H1 (cell line): ENCODE data around the gene MED29. TPM values are rescaled to one million over a fixed set of nuclear protein-coding genes. Genes with fewer than 3 reads are reported as not detected.

Source experiments
- CTCF ChIA-PET: fragments of 300-600 bp; sonication (Branson Sonifier 250); formaldehyde crosslinking; loops from one replicate; lab custom pipeline; 2021; ENCODE audit not compliant: partially characterized antibody; lab: Charles Lee
- POLR2A ChIA-PET: fragments of 300-600 bp; sonication (Branson Sonifier 250); formaldehyde crosslinking; loops from one replicate; lab custom pipeline; 2021; ENCODE audit warnings: inconsistent platforms; ENCODE audit not compliant: partially characterized antibody; lab: Charles Lee
- DNase-seq, 2 experiments: peaks; one replicate each; pipeline versions ENCODE4 v3.0.0 to v3.0.0-alpha.2; 2010 to 2022; ENCODE audit warnings: low spot score in 2 of 2, low read depth in 1 of 2, mixed read lengths in 1 of 2
- FAIRE-seq: peaks from 2 replicates; lab custom pipeline; 2011; peaks lifted over from hg19 to GRCh38; lab: Jason Lieb, UNC
- H2AFZ ChIP-seq: 2 replicates; pipeline ENCODE4 v1.8.1; 2012; ENCODE audit warnings: low read length, inconsistent platforms
- H2AK5ac ChIP-seq: 2 replicates; pipeline ENCODE4 v1.6.1; 2013; ENCODE audit warnings: low read depth, low read length
- H2BK120ac ChIP-seq: replicated peaks from 2 replicates; pipeline ENCODE3; 2013; ENCODE audit warnings: low read depth, low read length, inconsistent platforms
- H2BK12ac ChIP-seq: 2 replicates; pipeline ENCODE4 v1.6.1; 2013; ENCODE audit warnings: low read depth, low read length
- H2BK15ac ChIP-seq: 2 replicates; pipeline ENCODE4 v1.6.1; 2013; ENCODE audit warnings: low read length
- H2BK20ac ChIP-seq: 2 replicates; pipeline ENCODE4 v1.6.1; 2013; ENCODE audit warnings: low read length
- H2BK5ac ChIP-seq: 2 replicates; pipeline ENCODE4 v1.6.1; 2013; ENCODE audit warnings: low read depth, low read length
- H3K14ac ChIP-seq: 2 replicates; pipeline ENCODE4 v1.6.1; 2013; ENCODE audit warnings: inconsistent platforms; ENCODE audit not compliant: insufficient read length
- H3K18ac ChIP-seq: 2 replicates; pipeline ENCODE4 v1.6.1; 2013; ENCODE audit warnings: low read length; ENCODE audit errors: extremely low read depth
- H3K23ac ChIP-seq: 2 replicates; pipeline ENCODE4 v1.6.1; 2013; ENCODE audit warnings: inconsistent platforms; ENCODE audit not compliant: insufficient read length
- H3K23me2 ChIP-seq: 2 replicates; pipeline ENCODE4 v1.6.1; 2013; ENCODE audit warnings: low read depth, low read length
- H3K27ac ChIP-seq: 2 replicates; pipeline ENCODE4 v1.6.1; 2011; ENCODE audit warnings: low read depth, low read length, inconsistent platforms
- H3K27me3 ChIP-seq, 4 experiments: replicated peaks in 1 of 4; 1 replicate in 1 of 4; 2 replicates in 3 of 4; pipeline versions ENCODE4 v1.6.1 to v1.8.1; 2011 to 2013; ENCODE audit warnings: low read length in 3 of 4, mild to moderate bottlenecking in 3 of 4, inconsistent platforms in 2 of 4, mixed read lengths in 2 of 4, moderate library complexity in 1 of 4; ENCODE audit not compliant: control insufficient read depth in 3 of 4, insufficient read depth in 3 of 4; ENCODE audit errors: extremely low read depth in 1 of 4
- H3K36me3 ChIP-seq, 4 experiments: 2 replicates each; pipeline versions ENCODE4 v1.6.1 to v1.8.1; 2011 to 2013; ENCODE audit warnings: mild to moderate bottlenecking in 4 of 4, low read length in 3 of 4, moderate library complexity in 2 of 4, control low read depth in 1 of 4, inconsistent platforms in 1 of 4; ENCODE audit not compliant: insufficient read depth in 4 of 4, control insufficient read depth in 2 of 4
- H3K4ac ChIP-seq: replicated peaks from 2 replicates; pipeline ENCODE3; 2013; ENCODE audit warnings: low read length, low read depth, mixed read lengths, inconsistent platforms; ENCODE audit not compliant: insufficient read length
- H3K4me1 ChIP-seq, 4 experiments: replicated peaks in 1 of 4; 1 replicate in 1 of 4; 2 replicates in 3 of 4; pipeline versions ENCODE4 v1.6.1 to v1.8.1; 2011 to 2013; ENCODE audit warnings: low read length in 3 of 4, inconsistent platforms in 2 of 4, mixed read lengths in 1 of 4; ENCODE audit not compliant: insufficient read depth in 4 of 4, control insufficient read depth in 3 of 4
- H3K4me2 ChIP-seq, 2 experiments: 2 replicates each; pipeline versions ENCODE4 v1.6.1 to v1.8.1; 2011 to 2013; ENCODE audit warnings: low read depth in 2 of 2, low read length in 2 of 2, control low read depth in 1 of 2, inconsistent platforms in 1 of 2, mild to moderate bottlenecking in 1 of 2; ENCODE audit not compliant: insufficient read depth in 1 of 2
- H3K4me3 ChIP-seq, 4 experiments: fragments of 200-600, 300-600 bp in 1 of 4; sonication (generic), shearing (Covaris generic), sonication (Bioruptor Twin) in 1 of 4; 2 replicates each; pipeline versions ENCODE4 v1.5.1 to v1.8.1; 2011 to 2016; ENCODE audit warnings: low read length in 4 of 4, low read depth in 3 of 4, control low read depth in 2 of 4, inconsistent platforms in 2 of 4, mild to moderate bottlenecking in 2 of 4, mixed read lengths in 1 of 4, moderate library complexity in 1 of 4; ENCODE audit not compliant: insufficient read depth in 2 of 4; ENCODE audit errors: extremely low read depth in 1 of 4
- H3K56ac ChIP-seq: replicated peaks from 2 replicates; pipeline ENCODE3; 2013; ENCODE audit warnings: low read depth, mild to moderate bottlenecking, mixed read lengths, low read length, inconsistent platforms; ENCODE audit not compliant: insufficient read length
- H3K79me1 ChIP-seq: 2 replicates; pipeline ENCODE4 v1.6.1; 2013; ENCODE audit warnings: low read depth, low read length, control low read depth
- H3K79me2 ChIP-seq, 2 experiments: 2 replicates each; pipeline versions ENCODE4 v1.6.1 to v1.8.1; 2012 to 2013; ENCODE audit warnings: low read length in 2 of 2, mild to moderate bottlenecking in 2 of 2, inconsistent platforms in 1 of 2; ENCODE audit not compliant: insufficient read depth in 2 of 2, control insufficient read depth in 1 of 2
- H3K9ac ChIP-seq, 4 experiments: replicated peaks in 1 of 4; 1 replicate in 1 of 4; 2 replicates in 3 of 4; pipeline versions ENCODE4 v1.6.1 to v1.8.1; 2011 to 2013; ENCODE audit warnings: low read depth in 3 of 4, low read length in 3 of 4, control low read depth in 2 of 4, mild to moderate bottlenecking in 2 of 4, moderate library complexity in 2 of 4, inconsistent platforms in 1 of 4; ENCODE audit errors: extremely low read depth in 1 of 4
- H3K9me3 ChIP-seq, 2 experiments: 2 replicates each; pipeline versions ENCODE4 v1.6.1 to v1.8.1; 2012 to 2013; ENCODE audit warnings: mild to moderate bottlenecking in 2 of 2, moderate library complexity in 2 of 2, control low read depth in 1 of 2, inconsistent platforms in 1 of 2, low read depth in 1 of 2, low read length in 1 of 2, mixed read lengths in 1 of 2; ENCODE audit not compliant: insufficient read depth in 2 of 2
- H4K20me1 ChIP-seq, 2 experiments: replicated peaks in 1 of 2; 2 replicates each; pipeline versions ENCODE3 to v1.8.1; 2011 to 2013; ENCODE audit warnings: inconsistent platforms in 2 of 2, low read length in 2 of 2, mild to moderate bottlenecking in 1 of 2; ENCODE audit not compliant: insufficient read depth in 2 of 2, control insufficient read depth in 1 of 2
- H4K5ac ChIP-seq: 2 replicates; pipeline ENCODE4 v1.6.1; 2013; ENCODE audit warnings: low read length, low read depth, mixed read lengths, inconsistent platforms; ENCODE audit not compliant: insufficient read length
- H4K8ac ChIP-seq: 2 replicates; pipeline ENCODE4 v1.8.0; 2013; ENCODE audit warnings: mild to moderate bottlenecking, moderate library complexity, low read length, inconsistent platforms; ENCODE audit not compliant: insufficient read depth; ENCODE audit errors: extremely low read depth
- H4K91ac ChIP-seq: replicated peaks from 2 replicates; pipeline ENCODE3; 2013; ENCODE audit warnings: low read length, mixed read lengths, inconsistent platforms; ENCODE audit not compliant: insufficient read length
- EP300 ChIP-seq, 2 experiments: IDR thresholded peaks; 1 replicate in 1 of 2; 2 replicates in 1 of 2; pipeline ENCODE4 v1.6.1; 2011 to 2012; ENCODE audit warnings: low read depth in 2 of 2, low read length in 2 of 2, mild to moderate bottlenecking in 2 of 2, borderline replicate concordance in 1 of 2, inconsistent platforms in 1 of 2, moderate library complexity in 1 of 2
- GABPA ChIP-seq: IDR thresholded peaks from 2 replicates; pipeline ENCODE4 v1.6.1; 2011; ENCODE audit warnings: mild to moderate bottlenecking, low read length, moderate library complexity, borderline replicate concordance; ENCODE audit not compliant: insufficient read depth
- KDM4A ChIP-seq: IDR thresholded peaks from one replicate; pipeline ENCODE4 v1.7.1; 2012; ENCODE audit warnings: low read depth, mild to moderate bottlenecking, moderate library complexity, low read length, inconsistent platforms; ENCODE audit not compliant: severe bottlenecking
- SIN3A ChIP-seq, 2 experiments: IDR thresholded peaks in 1 of 2; conservative IDR thresholded peaks in 1 of 2; 2 replicates each; pipeline ENCODE4 v1.6.1; 2011 to 2012; ENCODE audit warnings: low read length in 2 of 2, improper control_type of control experiment in 1 of 2, low read depth in 1 of 2, mild to moderate bottlenecking in 1 of 2
- SP4 ChIP-seq: IDR thresholded peaks from 2 replicates; pipeline ENCODE4 v1.6.1; 2012; ENCODE audit warnings: low read length, inconsistent platforms
- TAF1 ChIP-seq: IDR thresholded peaks from 2 replicates; pipeline ENCODE4 v1.6.1; 2011; ENCODE audit warnings: mild to moderate bottlenecking, low read depth, low read length
- WGBS, 2 experiments: shearing (Covaris generic) in 1 of 2; methylation state at CpG; one replicate each; pipeline versions ENCODE4 v1.1.6 to v1.1.7; 2013 to 2015; ENCODE audit warnings: low lambda C conversion rate in 2 of 2, mixed read lengths in 2 of 2, inconsistent platforms in 1 of 2, low coverage in 1 of 2, missing lambda C conversion rate in 1 of 2; ENCODE audit not compliant: insufficient replicate concordance in 2 of 2, insufficient coverage in 1 of 2, insufficient read length in 1 of 2; ENCODE audit errors: extremely low coverage in 1 of 2, missing lambda C conversion rate in 1 of 2; 5-methylcytosine and 5-hydroxymethylcytosine counted together
- polyA plus RNA-seq, 7 experiments: library from polyadenylated mRNA; depleted of rRNA in 3 of 7; stranded (reverse) in 5 of 7; unstranded in 2 of 7; fragments of >200 nt in 5 of 7; fragments of 200-250 nt in 2 of 7; gene quantifications; 1 replicate in 5 of 7; 2 replicates in 1 of 7; 4 replicates in 1 of 7; pipeline versions ENCODE4 v1.2.1 to v1.2.3, GENCODE V29; 2011 to 2013; ENCODE audit warnings: missing spikeins in 2 of 7, mixed read lengths in 2 of 7
- total RNA-seq: library from RNA; stranded (reverse); fragmentation: NEBNext Ultra II Directional; extraction: Animal tissue kit (Norgen Biotek cat#: 25700); gene quantifications from 2 replicates; pipeline ENCODE4 v1.2.1, GENCODE V29; 2021

MED29 gene
- total and polyA plus RNA-seq, 2 of the 8 experiments (the other 6 are each of a cell fraction or from before 2014, with no cell fraction given): 31.1 to 52.5 TPM

DNA sequence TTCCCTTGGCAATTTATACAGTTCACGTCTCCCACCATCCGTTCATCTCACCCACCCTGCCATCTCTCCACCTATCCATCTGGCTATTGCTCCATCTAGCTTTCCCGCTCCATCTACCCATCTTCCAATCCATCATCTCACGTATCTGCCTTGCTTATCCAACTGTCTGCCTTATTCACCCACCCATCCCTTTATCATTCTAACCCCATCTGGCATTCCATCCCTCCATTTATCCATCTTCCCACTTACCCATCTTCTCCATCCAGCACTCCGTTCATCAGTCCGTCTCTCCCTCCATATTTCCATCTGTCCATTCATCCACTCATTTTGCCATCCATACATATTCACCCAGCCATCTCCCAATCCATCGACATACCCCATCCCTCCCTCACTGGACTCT lies 34.6 kb downstream of the MED29 start:
- no peaks in the 10 kb centered on the region for H3K9me3 ChIP-seq
- no peak overlapping the region for H3K56ac ChIP-seq
- H3K4me2 ChIP-seq: no peak overlapping the region
- FAIRE-seq (no peak), DNase-seq (no peak)
- no peak overlapping the region for H3K27ac ChIP-seq
- no peak overlapping the region; a peak in 1 of 7 replicates for H3K9ac ChIP-seq
- H4K8ac ChIP-seq: no peak overlapping the region
- H3K79me2 ChIP-seq: no peaks in the 10 kb centered on the region
- no peak overlapping the region for H3K18ac ChIP-seq
- no peak overlapping the region for H3K4me3 ChIP-seq
- H2BK20ac ChIP-seq: no peak overlapping the region
- H3K36me3 ChIP-seq: peaks cover 14 to 38% (median 29%) of the 10 kb centered on the region in 4 experiments
- H3K79me1 ChIP-seq: no peaks in the 10 kb centered on the region
- peaks cover 0 to 5% of the 10 kb centered on the region in 2 experiments for H4K20me1 ChIP-seq
- H2BK120ac ChIP-seq: no peak overlapping the region
- no peak for TF ChIP-seq GABPA
- no peak for TF ChIP-seq EP300 (IDR thresholded peaks at IDR 0.05; ENCODE audit: borderline replicate concordance in 1 of 2, low read depth in 2 of 2, low read length in 2 of 2)
- no peak for TF ChIP-seq TAF1
- TF ChIP-seq SIN3A (conservative IDR thresholded peaks at IDR 0.05 in 1 of 2, IDR thresholded peaks at IDR 0.05 in 1 of 2; ENCODE audit: low read depth in 1 of 2, low read length in 2 of 2): no peak
- TF ChIP-seq KDM4A: no peak
- TF ChIP-seq SP4: no peak
- ChIA-PET POLR2A (interaction anchor here (4.1 to 47.8 kb wide), 5 partner anchors 2 to 35 kb away, joined by 22 to 1154 read pairs (median 29); partner anchors contain the start of genes MED29, PAF1, PLEKHG2 and RPS16), CTCF (interaction anchor here (0.6 to 3.1 kb wide), 4 partner anchors 12 to 75 kb away, joined by 3 to 14 read pairs (median 8); no protein-coding TSS in a partner anchor)
- 93 to 100% methylated on average over 4 to 7 of the region's 7 CpGs for WGBS, 2 experiments
- H2BK12ac ChIP-seq: no peak overlapping the region
- H3K23ac ChIP-seq: no peak overlapping the region
- H2BK5ac ChIP-seq: no peak overlapping the region
- H2BK15ac ChIP-seq: no peak overlapping the region
- H3K4ac ChIP-seq: no peak overlapping the region
- H3K27me3 ChIP-seq: no peaks in the 10 kb centered on the region
- H3K14ac ChIP-seq: no peak overlapping the region
- peak overlapping the region; percentile 34; the same call in 1 of the 2 replicates for H2AK5ac ChIP-seq
- H4K5ac ChIP-seq: no peak overlapping the region
- H4K91ac ChIP-seq: no peak overlapping the region
- H2AFZ ChIP-seq: no peak overlapping the region
- H3K4me1 ChIP-seq: peaks cover 5 to 13% (median 11%) of the 10 kb centered on the region in 4 experiments; a peak in 6 of 7 replicates
- H3K23me2 ChIP-seq: peaks cover 5% of the 10 kb centered on the region; the same call in 1 of the 2 replicates
